Sciatic nerve (tissue), 2 donors: ENCODE results near the gene PSME2. TPM values are rescaled to one million over a fixed set of nuclear protein-coding genes. Genes with fewer than 3 reads are reported as not detected.

Experiments used
- ATAC-seq: fragments of 200-7000 bp; cut with Tn5 transposase; one replicate; pipeline ENCODE4 v1.9.1; 2020; ENCODE audit warnings: mild to moderate bottlenecking, moderate library complexity
- DNase-seq: peaks from one replicate; pipeline ENCODE4 v3.0.0-alpha.2; 2020; ENCODE audit warnings: low spot score
- intact Hi-C: fragments of 100-400 bp; cut with DNase I; formaldehyde crosslinking; loops from one replicate; pipeline ENCODE4 v1.14.2; 2022
- total RNA-seq: library from RNA; stranded (reverse); fragmentation: NEBNext Ultra II Directional; extraction: Animal tissue kit (Norgen Biotek cat#: 25700); gene quantifications from one replicate; pipeline ENCODE4 v1.2.1, GENCODE V29; 2021
- donor health status: DM: no; HTN: no; CAD: no.
- donor health status: DM: no; HTN: no; CAD: no.

The PSME2 gene
- total RNA-seq, 1 donor from 2014 or later: 77.7 TPM

DNA sequence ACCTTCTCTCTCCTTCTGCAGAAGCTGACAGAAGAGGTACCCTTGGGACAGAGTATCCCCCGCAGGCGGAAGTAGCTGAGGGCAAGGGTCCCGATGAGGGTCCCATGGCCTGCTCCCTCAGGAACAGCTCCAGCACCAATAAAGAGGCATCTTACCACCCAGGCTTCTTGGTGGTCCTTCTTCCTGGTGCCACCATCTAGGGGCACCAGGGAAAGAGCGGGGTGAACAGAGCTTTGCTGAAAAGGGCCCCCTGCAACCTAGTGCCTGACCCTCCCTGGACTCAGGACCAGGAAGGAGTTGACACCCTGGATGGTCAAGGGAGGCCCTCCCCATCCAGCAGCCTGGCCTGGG, 14.1 kb upstream of the PSME2 start:
- no peak for DNase-seq
- intact Hi-C loops: no loop called here
- peak; percentile 23 for ATAC-seq

DNA sequence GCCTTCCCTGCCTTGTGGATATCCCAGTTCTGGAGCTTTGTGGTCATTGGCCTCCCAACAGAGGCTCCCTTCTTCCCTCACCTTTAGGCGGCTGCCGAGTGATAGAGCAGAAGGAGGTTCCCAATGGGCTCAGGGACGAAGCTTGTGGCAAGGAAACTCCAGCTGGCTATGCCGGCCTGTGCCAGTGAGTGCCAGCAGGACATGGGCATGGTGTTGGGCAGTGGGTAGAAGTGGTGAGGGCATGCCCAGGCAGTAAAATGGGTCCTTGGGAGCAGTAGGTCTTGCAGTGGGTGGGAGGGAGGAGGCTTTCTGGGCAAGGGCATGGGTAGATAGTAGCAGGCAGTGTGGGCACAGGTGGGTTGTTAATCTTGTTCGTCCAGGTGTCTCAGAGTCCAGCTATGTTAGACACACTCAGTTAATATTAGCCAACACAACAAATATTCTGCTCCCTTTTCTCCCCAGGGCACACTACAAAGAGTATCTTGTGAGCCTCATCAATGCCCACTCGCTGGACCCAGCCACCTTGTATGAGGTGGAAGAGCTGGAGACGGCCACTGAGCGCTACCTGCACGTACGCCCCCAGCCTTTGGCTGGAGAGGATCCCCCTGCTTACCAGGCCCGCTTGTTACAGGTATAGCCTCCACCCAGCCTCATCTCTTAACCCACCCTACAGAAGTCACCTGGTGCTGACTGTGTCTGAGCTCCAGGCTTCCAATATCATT, 13.5 kb upstream of the PSME2 start:
- ATAC-seq (no peak), DNase-seq (no peak)
- intact Hi-C loops: no loop called here

DNA sequence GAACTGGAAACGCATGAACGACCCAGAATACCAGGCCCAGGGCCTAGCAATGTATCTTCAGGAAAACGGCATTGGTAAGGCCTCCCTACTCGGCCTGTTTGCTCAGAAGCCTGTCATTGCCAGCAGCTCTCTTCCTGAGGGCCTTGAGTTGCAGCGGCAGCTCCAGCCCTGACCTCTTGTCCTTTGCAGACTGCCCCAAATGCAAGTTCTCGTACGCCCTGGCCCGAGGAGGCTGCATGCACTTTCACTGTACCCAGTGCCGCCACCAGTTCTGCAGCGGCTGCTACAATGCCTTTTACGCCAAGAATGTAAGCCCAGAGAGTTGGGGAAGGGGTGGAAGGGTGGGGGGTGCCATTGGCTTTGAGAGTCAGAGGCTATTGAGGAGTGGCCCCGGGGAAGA, 10.9 kb upstream of the PSME2 start:
- no peak for ATAC-seq
- no peak for DNase-seq
- intact Hi-C loops: no loop called here

DNA sequence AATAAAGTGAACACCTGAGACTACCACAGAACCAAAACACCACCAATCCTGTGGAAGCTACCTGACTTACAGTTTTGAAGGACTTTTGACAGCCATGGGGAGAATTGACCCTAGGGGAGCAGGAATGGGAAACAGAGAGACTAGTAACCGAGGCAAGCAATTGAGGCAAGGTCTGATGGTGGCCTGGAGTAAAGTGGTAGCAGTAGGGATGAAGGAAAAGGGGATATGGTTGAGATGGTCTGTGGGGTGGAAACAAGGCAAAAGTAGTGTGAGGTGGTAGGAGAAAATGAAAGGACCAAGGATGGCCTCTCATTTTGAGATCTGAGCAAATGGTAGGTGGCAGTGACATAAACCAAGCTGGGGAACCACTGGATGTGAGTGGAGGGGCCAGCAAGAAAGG, 10.4 kb upstream of the PSME2 start:
- ATAC-seq (no peak), DNase-seq (no peak)
- intact Hi-C loops: no loop called here

DNA sequence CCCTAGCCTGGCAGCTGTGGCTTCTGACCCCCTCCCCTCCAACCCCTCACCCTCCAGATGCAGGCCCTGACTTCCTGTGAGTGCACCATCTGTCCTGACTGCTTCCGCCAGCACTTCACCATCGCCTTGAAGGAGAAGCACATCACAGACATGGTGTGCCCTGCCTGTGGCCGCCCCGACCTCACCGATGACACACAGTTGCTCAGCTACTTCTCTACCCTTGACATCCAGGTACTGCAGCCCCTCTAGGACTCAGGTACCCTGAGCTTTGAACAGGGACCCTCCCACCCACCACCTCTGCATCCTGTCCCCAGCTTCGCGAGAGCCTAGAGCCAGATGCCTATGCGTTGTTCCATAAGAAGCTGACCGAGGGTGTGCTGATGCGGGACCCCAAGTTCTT, 8.7 kb upstream of the PSME2 start:
- intact Hi-C loops: no loop called here
- ATAC-seq (no peak), DNase-seq (no peak)

GRCh38 chr14:24151404-24152080, 5.1 kb upstream of the PSME2 start:
- ATAC-seq: no peak
- intact Hi-C loops: no loop called here
- DNase-seq: no peak

GRCh38 chr14:24150993-24151392, 4.6 kb upstream of the PSME2 start:
- intact Hi-C loops: no loop called here
- no peak for ATAC-seq
- DNase-seq: no peak

DNA sequence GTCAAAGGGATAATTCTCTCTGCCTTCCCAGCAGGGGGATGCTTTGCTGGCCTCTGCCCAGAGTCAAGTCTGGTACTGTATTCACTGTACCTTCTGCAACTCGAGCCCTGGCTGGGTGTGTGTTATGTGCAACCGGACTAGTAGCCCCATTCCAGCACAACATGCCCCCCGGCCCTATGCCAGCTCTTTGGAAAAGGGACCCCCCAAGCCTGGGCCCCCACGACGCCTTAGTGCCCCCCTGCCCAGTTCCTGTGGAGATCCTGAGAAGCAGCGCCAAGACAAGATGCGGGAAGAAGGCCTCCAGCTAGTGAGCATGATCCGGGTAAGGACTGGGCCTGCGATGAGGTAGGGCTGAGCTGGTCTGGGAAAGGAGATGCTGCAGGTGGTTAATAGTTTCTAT, 4.2 kb upstream of the PSME2 start:
- intact Hi-C loops: no loop called here
- no peak for DNase-seq
- ATAC-seq: no peak

- ATAC-seq (no peak), DNase-seq (no peak)
- intact Hi-C loops: no loop called here
Observed at GRCh38 chr14:24150061-24150460, 3.7 kb upstream of the PSME2 start.

- DNase-seq (no peak), ATAC-seq (no peak)
- intact Hi-C loops: no loop called here
Observed at GRCh38 chr14:24149302-24149969, 3.0 kb upstream of the PSME2 start.

- intact Hi-C loops: no loop called here
- ATAC-seq: no peak
- DNase-seq: no peak
Observed at GRCh38 chr14:24147761-24148428, 1.5 kb upstream of the PSME2 start.

DNA sequence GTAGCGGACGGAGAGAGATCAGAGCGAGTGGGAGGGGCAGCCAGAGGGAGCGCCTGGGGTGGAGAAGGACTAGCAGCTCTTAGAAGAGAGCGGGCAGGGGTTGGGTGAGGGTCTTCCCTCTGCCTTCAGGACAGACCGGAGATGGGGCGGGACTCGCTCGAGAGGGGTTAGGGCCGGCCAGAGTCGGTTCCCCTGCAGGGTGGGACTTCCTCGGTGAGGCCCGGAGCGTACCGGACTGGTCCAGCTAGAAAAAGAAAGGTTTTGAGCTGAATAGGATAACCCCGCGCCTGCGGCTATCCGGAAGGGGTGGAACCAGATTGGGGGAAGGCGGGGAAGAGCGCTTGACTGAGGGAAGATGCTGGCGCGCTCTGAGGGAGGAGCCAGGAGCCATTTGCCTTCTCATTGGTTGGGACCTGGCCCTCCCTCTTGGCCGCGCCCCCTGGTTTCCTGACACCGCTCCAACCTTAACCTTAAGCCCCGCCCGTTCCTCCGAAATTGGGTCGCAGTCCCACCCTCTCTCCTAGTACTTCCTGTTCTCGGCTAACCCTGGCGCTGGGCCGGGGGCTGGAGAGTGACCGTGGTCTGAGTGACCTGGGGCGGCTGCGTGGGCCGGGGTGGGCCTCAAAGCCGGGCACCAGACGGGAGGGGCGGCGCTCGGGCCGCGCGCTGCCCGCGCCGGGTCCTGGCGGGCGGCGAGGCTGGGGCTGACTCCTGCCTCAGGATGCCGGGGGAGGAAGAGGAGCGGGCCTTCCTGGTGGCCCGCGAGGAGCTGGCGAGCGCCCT, 759 bp upstream of the PSME2 start, which contains the start of gene RNF31:
Gene RNF31, plus strand, starts transcription at position 521 of the 783 bp plus-strand sequence. Its CDS starts 201 bp downstream, at position 722.
- peak; percentile 97 for ATAC-seq
- peak; percentile 99 for DNase-seq
- intact Hi-C loops: no loop called here

GRCh38 chr14:24145690-24146452, 539 bp downstream of the PSME2 start:
- DNase-seq (no peak), ATAC-seq (no peak)
- intact Hi-C loops: no loop called here

GRCh38 chr14:24145219-24145618, 1.2 kb downstream of the PSME2 start:
- DNase-seq (no peak), ATAC-seq (no peak)
- intact Hi-C loops: no loop called here

GRCh38 chr14:24144451-24144850, 2.0 kb downstream of the PSME2 start:
- intact Hi-C loops: no loop called here
- no peak for ATAC-seq
- DNase-seq: no peak

- no peak for DNase-seq
- no peak for ATAC-seq
- intact Hi-C loops: no loop called here
Observed at GRCh38 chr14:24143511-24143910, 2.9 kb downstream of the PSME2 start.

DNA sequence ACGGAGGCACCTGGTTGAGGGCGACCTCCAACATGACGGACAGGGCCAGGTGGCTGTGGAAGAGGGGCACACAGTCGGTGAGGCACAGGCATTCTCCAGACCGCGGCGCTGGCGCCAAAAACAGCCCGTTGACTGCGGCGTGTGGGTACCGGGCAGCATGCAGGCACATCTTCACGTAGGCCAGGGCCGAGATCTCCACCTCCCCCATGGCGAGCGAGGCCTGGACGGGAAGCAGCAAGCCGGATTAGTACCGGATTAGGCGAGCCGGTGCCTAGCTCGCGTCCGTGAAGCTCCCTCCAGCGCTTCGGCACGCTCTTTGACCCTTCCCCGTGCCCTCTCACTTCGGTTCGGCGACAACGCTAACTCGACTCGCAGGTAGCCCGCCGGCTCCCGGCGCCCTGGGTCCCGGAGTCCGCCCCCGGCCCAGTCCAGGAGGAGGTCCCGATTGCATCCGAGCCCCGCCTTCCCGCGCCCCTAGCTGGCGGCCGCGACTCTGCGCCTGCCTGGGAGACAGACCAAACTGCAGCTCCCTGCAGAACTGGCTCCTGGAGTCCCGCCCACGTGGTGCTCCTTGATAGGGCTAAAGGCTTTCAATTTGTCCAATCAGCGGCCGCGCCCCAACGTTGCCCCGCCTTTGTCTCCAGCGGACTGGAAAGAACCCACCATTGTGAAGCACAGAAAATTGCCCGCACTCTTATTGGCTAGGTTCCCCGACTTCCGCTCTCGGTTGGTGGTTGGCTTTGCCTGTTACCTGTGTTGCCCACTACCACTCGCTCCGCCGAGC, 5.1 kb downstream of the PSME2 start, which contains the start of gene EMC9:
Gene EMC9, minus strand, starts transcription at position 495 of the 784 bp plus-strand sequence. Its CDS starts 287 bp downstream, at position 208.
- intact Hi-C loops: no loop called here
- DNase-seq: peak; percentile 100
- ATAC-seq: peak; percentile 97
